ENCODE data around the gene MRPL53. TPM values are rescaled to one million over a fixed set of nuclear protein-coding genes. Genes with fewer than 3 reads are reported as not detected.

The MRPL53 gene
- total and polyA plus RNA-seq, 9 of the 15 experiments (the other 6 are each of a cell fraction or from before 2014, with no cell fraction given) = 11.5 to 87.9 (median 41.1) TPM

- ChIA-PET CTCF (ENCODE audit: low intra/inter-chr PET ratio) (no interaction called here), POLR2A (interaction anchor here (0.7 to 2.1 kb wide), 3 partner anchors 15 to 605 kb away, joined by 3 to 5 read pairs (median 3); no protein-coding TSS in a partner anchor)
- BruUV-seq (replicated peaks) = no TSS peak
- no peak for ATAC-seq
- Histone ChIP-seq H3K79me2 (ENCODE audit: control insufficient read depth, insufficient read depth, low read length) (no peaks in the 10 kb centered on the region), H3K36me3 (ENCODE audit: control insufficient read depth, insufficient read depth, low read length) (no peaks in the 10 kb centered on the region), H3K27me3 (ENCODE audit: control insufficient read depth in 2 of 2, insufficient read depth in 2 of 2, low read length in 2 of 2) (peaks cover 0 to 8% of the 10 kb centered on the region in 2 experiments; a peak in 2 of 5 replicates), H3K4me3 (no peak overlapping the region), H2AFZ (ENCODE audit: low read depth, low read length) (no peak overlapping the region), H3K27ac (ENCODE audit: extremely low read depth, low read depth, low read length) (no peak overlapping the region), H3K9ac (ENCODE audit: insufficient read depth in 1 of 2, low read depth in 2 of 2, low read length in 2 of 2) (no peak overlapping the region), H3K4me2 (ENCODE audit: insufficient read depth, low read length) (no peak overlapping the region), H4K20me1 (replicated peaks; ENCODE audit: control insufficient read depth, insufficient read depth, low read length) (no peaks in the 10 kb centered on the region), H3K9me1 (ENCODE audit: control insufficient read depth, insufficient read depth, low read length) (no peaks in the 10 kb centered on the region), H3K4me1 (replicated peaks in 1 of 2; ENCODE audit: control insufficient read depth in 2 of 2, insufficient read depth in 2 of 2, low read length in 2 of 2) (peaks cover 3 to 27% of the 10 kb centered on the region in 2 experiments; a peak in 3 of 5 replicates), H3K9me3 (replicated peaks; ENCODE audit: control insufficient read depth, insufficient read depth, low read depth, low read length) (no peaks in the 10 kb centered on the region)
- intact Hi-C loops (cut with micrococcal nuclease) = no loop called here
- DNase-seq (ENCODE audit: extremely low read depth in 1 of 4, low spot score in 3 of 4) = no peak
- TF ChIP-seq, protein P1, sequence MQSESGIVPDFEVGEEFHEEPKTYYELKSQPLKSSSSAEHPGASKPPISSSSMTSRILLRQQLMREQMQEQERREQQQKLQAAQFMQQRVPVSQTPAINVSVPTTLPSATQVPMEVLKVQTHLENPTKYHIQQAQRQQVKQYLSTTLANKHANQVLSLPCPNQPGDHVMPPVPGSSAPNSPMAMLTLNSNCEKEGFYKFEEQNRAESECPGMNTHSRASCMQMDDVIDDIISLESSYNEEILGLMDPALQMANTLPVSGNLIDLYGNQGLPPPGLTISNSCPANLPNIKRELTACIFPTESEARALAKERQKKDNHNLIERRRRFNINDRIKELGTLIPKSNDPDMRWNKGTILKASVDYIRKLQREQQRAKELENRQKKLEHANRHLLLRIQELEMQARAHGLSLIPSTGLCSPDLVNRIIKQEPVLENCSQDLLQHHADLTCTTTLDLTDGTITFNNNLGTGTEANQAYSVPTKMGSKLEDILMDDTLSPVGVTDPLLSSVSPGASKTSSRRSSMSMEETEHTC (IDR thresholded peaks at IDR 0.05) = no peak
- TF ChIP-seq ELK1 (CRISPR knock-in tag; IDR thresholded peaks at IDR 0.05) = no peak
- no peak for TF ChIP-seq ERF (CRISPR knock-in tag; IDR thresholded peaks at IDR 0.05)
- TF ChIP-seq ZNF316 (IDR thresholded peaks at IDR 0.05) = no peak
- no peak for TF ChIP-seq STAT5B (CRISPR knock-in tag; IDR thresholded peaks at IDR 0.05)
- TF ChIP-seq OTX1 (CRISPR knock-in tag; IDR thresholded peaks at IDR 0.05) = no peak
- TF ChIP-seq, protein P2, sequence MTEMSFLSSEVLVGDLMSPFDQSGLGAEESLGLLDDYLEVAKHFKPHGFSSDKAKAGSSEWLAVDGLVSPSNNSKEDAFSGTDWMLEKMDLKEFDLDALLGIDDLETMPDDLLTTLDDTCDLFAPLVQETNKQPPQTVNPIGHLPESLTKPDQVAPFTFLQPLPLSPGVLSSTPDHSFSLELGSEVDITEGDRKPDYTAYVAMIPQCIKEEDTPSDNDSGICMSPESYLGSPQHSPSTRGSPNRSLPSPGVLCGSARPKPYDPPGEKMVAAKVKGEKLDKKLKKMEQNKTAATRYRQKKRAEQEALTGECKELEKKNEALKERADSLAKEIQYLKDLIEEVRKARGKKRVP (CRISPR knock-in tag; IDR thresholded peaks at IDR 0.05) = no peak
- no peak for FAIRE-seq
- in situ Hi-C loops (cut with MboI) = no loop called here
- WGBS (ENCODE audit: insufficient coverage, low coverage, missing lambda C conversion rate) = 63% methylated on average over 7 of the region's 7 CpGs
These were observed 47.0 kb downstream of the MRPL53 start for GRCh38 chr2:74425523-74425922.
